ENCODE results near the gene SNX32.
"Not testable (repeated sequence)": the region's sequence is repeated elsewhere in the genome, so short reads cannot be mapped to it uniquely, and the experiment has no call there.

SNX32 gene

GRCh38 chr11:65817835-65818680, 15.7 kb upstream of the SNX32 start:
- TF ChIP-seq CTCF (IDR thresholded peaks at IDR 0.05; ENCODE audit: insufficient read depth, missing control alignments), result peak; percentile 95
- FAIRE-seq (no peak), DNase-seq (ENCODE audit: insufficient read length, low spot score) (peak; percentile 86)

GRCh38 chr11:65821107-65821506, 12.7 kb upstream of the SNX32 start:
- FAIRE-seq, result no peak
- DNase-seq (ENCODE audit: insufficient read length, low spot score), result no peak

GRCh38 chr11:65822776-65823528, 10.8 kb upstream of the SNX32 start:
- FAIRE-seq (no peak), DNase-seq (ENCODE audit: insufficient read length, low spot score) (no peak)
- TF ChIP-seq CTCF (IDR thresholded peaks at IDR 0.05; ENCODE audit: insufficient read depth, missing control alignments), result no peak

More at GRCh38 chr11:65821107-65821506, 12.7 kb upstream of the SNX32 start:
- no peak for TF ChIP-seq CTCF (IDR thresholded peaks at IDR 0.05; ENCODE audit: insufficient read depth, missing control alignments)

GRCh38 chr11:65826984-65827735, 6.6 kb upstream of the SNX32 start:
- no peak for FAIRE-seq
- no peak for TF ChIP-seq CTCF (IDR thresholded peaks at IDR 0.05; ENCODE audit: insufficient read depth, missing control alignments)
- no peak for DNase-seq (ENCODE audit: insufficient read length, low spot score)

- no peak for FAIRE-seq
- no peak for DNase-seq (ENCODE audit: insufficient read length, low spot score)
- no peak for TF ChIP-seq CTCF (IDR thresholded peaks at IDR 0.05; ENCODE audit: insufficient read depth, missing control alignments)
Measured at GRCh38 chr11:65829459-65829858, 4.3 kb upstream of the SNX32 start.

GRCh38 chr11:65832231-65832630, 1.5 kb upstream of the SNX32 start:
- FAIRE-seq; DNase-seq (ENCODE audit: insufficient read length, low spot score): not testable (repeated sequence)

GRCh38 chr11:65834202-65834601, 439 bp downstream of the SNX32 start:
- DNase-seq (ENCODE audit: insufficient read length, low spot score), result no peak
- FAIRE-seq, result no peak
- no peak for TF ChIP-seq CTCF (IDR thresholded peaks at IDR 0.05; ENCODE audit: insufficient read depth, missing control alignments)

All from D721Med (cell line).